Measurements from ENCODE around the gene JAZF1. TPM values are rescaled to one million over a fixed set of nuclear protein-coding genes. Genes with fewer than 3 reads are reported as not detected.

JAZF1 gene
- polyA plus RNA-seq, 3 donors, result 12.1 to 18.1 (median 17.2) TPM

DNA sequence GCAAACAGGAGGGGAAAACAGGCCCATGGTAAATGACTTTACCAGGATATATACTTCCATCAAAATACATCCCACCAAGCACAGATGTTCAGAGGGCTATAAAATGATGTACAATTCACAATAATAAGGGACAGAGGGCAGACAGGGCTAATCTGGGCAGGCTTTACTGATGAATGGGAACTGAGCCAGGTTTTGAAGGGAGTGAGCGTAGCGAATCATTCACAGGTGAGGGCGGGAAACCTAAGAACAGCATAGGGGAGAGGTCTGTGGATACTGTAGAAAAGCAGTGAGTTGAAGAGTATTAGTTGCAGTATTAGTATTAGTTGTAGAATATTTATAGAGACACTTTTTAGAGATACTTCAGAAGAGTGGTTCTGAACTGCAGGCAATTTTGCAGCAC is 180.8 kb downstream of the JAZF1 start:
- H3K79me2 ChIP-seq (ENCODE audit: insufficient read depth, low read length), result peaks cover 7% of the 10 kb centered on the region
- H3K4me1 Mint-ChIP-seq, result peaks cover 5% of the 10 kb centered on the region
- no peaks in the 10 kb centered on the region for H3K9me3 Mint-ChIP-seq
- peaks cover 0 to 4% (median 4%) of the 10 kb centered on the region in 3 donors for H3K27me3 Mint-ChIP-seq (ENCODE audit: low read depth in 3 of 3)
- no peaks in the 10 kb centered on the region for H3K9me3 ChIP-seq (replicated peaks in 1 of 2; ENCODE audit: control insufficient read depth in 1 of 2, insufficient read depth in 1 of 2, low read length in 2 of 2)
- H3K27me3 ChIP-seq (ENCODE audit: control insufficient read depth in 2 of 2, insufficient read depth in 2 of 2, low read length in 2 of 2), result no peaks in the 10 kb centered on the region
- DNase-seq, result no peak
- no peak overlapping the region for H2AFZ ChIP-seq (ENCODE audit: insufficient read depth, low read depth, low read length, poor library complexity, severe bottlenecking)
- no peaks in the 10 kb centered on the region for H3K4me1 ChIP-seq (ENCODE audit: control insufficient read depth in 1 of 2, insufficient read depth in 2 of 2, low read length in 2 of 2)
- no peak overlapping the region for H3K4me2 ChIP-seq (replicated peaks; ENCODE audit: extremely low read depth, low read length, poor library complexity, severe bottlenecking)
- H3K36me3 Mint-ChIP-seq, result peaks cover 6 to 10% of the 10 kb centered on the region in 2 donors
- TF ChIP-seq, protein P1, sequence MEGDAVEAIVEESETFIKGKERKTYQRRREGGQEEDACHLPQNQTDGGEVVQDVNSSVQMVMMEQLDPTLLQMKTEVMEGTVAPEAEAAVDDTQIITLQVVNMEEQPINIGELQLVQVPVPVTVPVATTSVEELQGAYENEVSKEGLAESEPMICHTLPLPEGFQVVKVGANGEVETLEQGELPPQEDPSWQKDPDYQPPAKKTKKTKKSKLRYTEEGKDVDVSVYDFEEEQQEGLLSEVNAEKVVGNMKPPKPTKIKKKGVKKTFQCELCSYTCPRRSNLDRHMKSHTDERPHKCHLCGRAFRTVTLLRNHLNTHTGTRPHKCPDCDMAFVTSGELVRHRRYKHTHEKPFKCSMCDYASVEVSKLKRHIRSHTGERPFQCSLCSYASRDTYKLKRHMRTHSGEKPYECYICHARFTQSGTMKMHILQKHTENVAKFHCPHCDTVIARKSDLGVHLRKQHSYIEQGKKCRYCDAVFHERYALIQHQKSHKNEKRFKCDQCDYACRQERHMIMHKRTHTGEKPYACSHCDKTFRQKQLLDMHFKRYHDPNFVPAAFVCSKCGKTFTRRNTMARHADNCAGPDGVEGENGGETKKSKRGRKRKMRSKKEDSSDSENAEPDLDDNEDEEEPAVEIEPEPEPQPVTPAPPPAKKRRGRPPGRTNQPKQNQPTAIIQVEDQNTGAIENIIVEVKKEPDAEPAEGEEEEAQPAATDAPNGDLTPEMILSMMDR (IDR thresholded peaks at IDR 0.05), result no peak
- no peak overlapping the region for H3K27ac ChIP-seq (ENCODE audit: low read depth in 1 of 2, low read length in 2 of 2)
- no peak overlapping the region for H3K4me3 Mint-ChIP-seq
- no peak overlapping the region for H3K27ac Mint-ChIP-seq
- H3K9ac ChIP-seq (ENCODE audit: insufficient read depth, low read length, poor library complexity, severe bottlenecking), result no peak overlapping the region
- intact Hi-C loops (cut with micrococcal nuclease), result no loop called here
- 100% methylated on average over 3 of the region's 3 CpGs for WGBS (ENCODE audit: insufficient coverage)
- H3K36me3 ChIP-seq (replicated peaks in 1 of 2; ENCODE audit: control insufficient read depth in 1 of 2, insufficient read depth in 2 of 2, low read length in 2 of 2), result peaks cover 0 to 8% of the 10 kb centered on the region in 2 donors
- H4K20me1 ChIP-seq (ENCODE audit: insufficient read depth, low read length), result peaks cover 100% of the 10 kb centered on the region
- no peak overlapping the region for H3K4me3 ChIP-seq (replicated peaks in 1 of 3; ENCODE audit: low read depth in 2 of 3, low read length in 3 of 3)

GRCh38 chr7:27998382-27998781 is 182.2 kb downstream of the JAZF1 start:
- Histone ChIP-seq H2AFZ (ENCODE audit: insufficient read depth, low read depth, low read length, poor library complexity, severe bottlenecking) (no peak overlapping the region), H3K27ac (ENCODE audit: low read depth in 1 of 2, low read length in 2 of 2) (no peak overlapping the region), H3K79me2 (ENCODE audit: insufficient read depth, low read length) (peaks cover 7% of the 10 kb centered on the region), H3K9me3 (replicated peaks in 1 of 2; ENCODE audit: control insufficient read depth in 1 of 2, insufficient read depth in 1 of 2, low read length in 2 of 2) (no peaks in the 10 kb centered on the region), H4K20me1 (ENCODE audit: insufficient read depth, low read length) (peaks cover 100% of the 10 kb centered on the region), H3K4me2 (replicated peaks; ENCODE audit: extremely low read depth, low read length, poor library complexity, severe bottlenecking) (no peak overlapping the region), H3K9ac (ENCODE audit: insufficient read depth, low read length, poor library complexity, severe bottlenecking) (no peak overlapping the region), H3K27me3 (ENCODE audit: control insufficient read depth in 2 of 2, insufficient read depth in 2 of 2, low read length in 2 of 2) (no peaks in the 10 kb centered on the region), H3K36me3 (replicated peaks in 1 of 2; ENCODE audit: control insufficient read depth in 1 of 2, insufficient read depth in 2 of 2, low read length in 2 of 2) (peaks cover 0 to 8% of the 10 kb centered on the region in 2 donors), H3K4me1 (ENCODE audit: control insufficient read depth in 1 of 2, insufficient read depth in 2 of 2, low read length in 2 of 2) (no peaks in the 10 kb centered on the region), H3K4me3 (replicated peaks in 1 of 3; ENCODE audit: low read depth in 2 of 3, low read length in 3 of 3) (no peak overlapping the region)
- H3K4me3 Mint-ChIP-seq, result no peak overlapping the region
- DNase-seq, result no peak
- H3K9me3 Mint-ChIP-seq, result no peaks in the 10 kb centered on the region
- peaks cover 5% of the 10 kb centered on the region for H3K4me1 Mint-ChIP-seq
- H3K36me3 Mint-ChIP-seq, result peaks cover 6 to 12% of the 10 kb centered on the region in 2 donors
- TF ChIP-seq, protein P1 (IDR thresholded peaks at IDR 0.05), result no peak
- intact Hi-C loops (cut with micrococcal nuclease), result no loop called here
- 29% methylated on average over 1 of the region's 2 CpGs for WGBS (ENCODE audit: insufficient coverage)
- H3K27ac Mint-ChIP-seq, result no peak overlapping the region
- H3K27me3 Mint-ChIP-seq (ENCODE audit: low read depth in 3 of 3), result peaks cover 0 to 4% (median 4%) of the 10 kb centered on the region in 3 donors
